Peyer's patch (tissue), 4 donors: ENCODE data around the gene TBC1D2.

Source experiments
- POLR2A ChIP-seq, 2 donors: fragments of 450-650 bp; IDR thresholded peaks; one replicate each; pipeline ENCODE4 v1.5.1; 2017; ENCODE audit warnings: antibody characterized with exemption in 2 of 2, mild to moderate bottlenecking in 2 of 2, moderate library complexity in 2 of 2
- TF ChIP-seq, protein P1 (sequence below), 6 experiments: fragments of 450-650 bp in 4 of 6; fragments of 200-600 bp in 2 of 6; sonication (generic) in 1 of 6; IDR thresholded peaks; one replicate each; pipeline ENCODE4 v1.5.1; 2017 to 2019; ENCODE audit warnings: antibody characterized with exemption in 6 of 6, mild to moderate bottlenecking in 3 of 6, moderate library complexity in 1 of 6

DNA sequence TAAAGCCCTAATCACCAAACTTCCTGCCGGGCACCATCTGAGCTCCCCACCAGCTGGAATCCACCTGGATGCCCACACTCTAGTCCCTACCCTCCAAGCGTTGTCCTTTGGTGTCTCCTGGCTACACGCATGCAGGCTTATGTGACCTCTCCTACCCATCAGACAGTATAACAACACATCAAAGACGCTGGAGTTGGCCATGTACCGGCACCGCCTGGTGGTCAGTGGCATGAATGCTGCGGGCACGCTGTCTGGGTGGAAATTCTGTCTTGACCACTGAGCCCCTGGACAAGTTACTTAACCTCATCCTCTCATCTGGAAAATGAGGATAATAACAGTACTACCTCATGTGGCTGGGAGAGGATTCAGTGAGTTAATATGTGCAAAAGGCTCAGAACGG, 39.6 kb downstream of the TBC1D2 start:
- no peak for TF ChIP-seq POLR2A (IDR thresholded peaks at IDR 0.05)
- TF ChIP-seq, protein P1, sequence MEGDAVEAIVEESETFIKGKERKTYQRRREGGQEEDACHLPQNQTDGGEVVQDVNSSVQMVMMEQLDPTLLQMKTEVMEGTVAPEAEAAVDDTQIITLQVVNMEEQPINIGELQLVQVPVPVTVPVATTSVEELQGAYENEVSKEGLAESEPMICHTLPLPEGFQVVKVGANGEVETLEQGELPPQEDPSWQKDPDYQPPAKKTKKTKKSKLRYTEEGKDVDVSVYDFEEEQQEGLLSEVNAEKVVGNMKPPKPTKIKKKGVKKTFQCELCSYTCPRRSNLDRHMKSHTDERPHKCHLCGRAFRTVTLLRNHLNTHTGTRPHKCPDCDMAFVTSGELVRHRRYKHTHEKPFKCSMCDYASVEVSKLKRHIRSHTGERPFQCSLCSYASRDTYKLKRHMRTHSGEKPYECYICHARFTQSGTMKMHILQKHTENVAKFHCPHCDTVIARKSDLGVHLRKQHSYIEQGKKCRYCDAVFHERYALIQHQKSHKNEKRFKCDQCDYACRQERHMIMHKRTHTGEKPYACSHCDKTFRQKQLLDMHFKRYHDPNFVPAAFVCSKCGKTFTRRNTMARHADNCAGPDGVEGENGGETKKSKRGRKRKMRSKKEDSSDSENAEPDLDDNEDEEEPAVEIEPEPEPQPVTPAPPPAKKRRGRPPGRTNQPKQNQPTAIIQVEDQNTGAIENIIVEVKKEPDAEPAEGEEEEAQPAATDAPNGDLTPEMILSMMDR (IDR thresholded peaks at IDR 0.05), result peak in 4 of 6 experiments; percentile 25 to 33 (median 32)
